HG02885 (cell line): ENCODE measurements around the gene ASAP2.

Source experiments
- ATAC-seq: cut with Tn5 transposase; IDR thresholded peaks from one replicate; pipeline ENCODE4 v1.9.1; 2021; ENCODE audit warnings: mild to moderate bottlenecking; ENCODE audit not compliant: unreplicated experiment, poor library complexity

ASAP2 gene

GRCh38 chr2:9310798-9311197 lies 104.2 kb downstream of the ASAP2 start:
- ATAC-seq, result no peak

- ATAC-seq, result no peak
These were observed 104.9 kb downstream of the ASAP2 start for GRCh38 chr2:9311488-9311887.

- ATAC-seq, result no peak
These were observed 106.0 kb downstream of the ASAP2 start for GRCh38 chr2:9312591-9312990.

- ATAC-seq, result no peak
These were observed 106.8 kb downstream of the ASAP2 start for GRCh38 chr2:9313443-9313842.

- no peak for ATAC-seq
These were observed 108.8 kb downstream of the ASAP2 start for GRCh38 chr2:9315280-9315847.

- ATAC-seq, result no peak
These were observed 110.9 kb downstream of the ASAP2 start for GRCh38 chr2:9317559-9317958.

- ATAC-seq, result no peak
These were observed 112.1 kb downstream of the ASAP2 start for GRCh38 chr2:9318461-9319337.

- no peak for ATAC-seq
These were observed 112.7 kb downstream of the ASAP2 start for GRCh38 chr2:9319338-9319715.

- ATAC-seq, result no peak
These were observed 116.0 kb downstream of the ASAP2 start for GRCh38 chr2:9322576-9322975.

GRCh38 chr2:9325428-9325827 lies 118.8 kb downstream of the ASAP2 start:
- ATAC-seq, result no peak

- no peak for ATAC-seq
These were observed 120.4 kb downstream of the ASAP2 start for GRCh38 chr2:9326975-9327374.

- no peak for ATAC-seq
These were observed 121.3 kb downstream of the ASAP2 start for GRCh38 chr2:9327873-9328352.

GRCh38 chr2:9328931-9329330 lies 122.3 kb downstream of the ASAP2 start:
- no peak for ATAC-seq

DNA sequence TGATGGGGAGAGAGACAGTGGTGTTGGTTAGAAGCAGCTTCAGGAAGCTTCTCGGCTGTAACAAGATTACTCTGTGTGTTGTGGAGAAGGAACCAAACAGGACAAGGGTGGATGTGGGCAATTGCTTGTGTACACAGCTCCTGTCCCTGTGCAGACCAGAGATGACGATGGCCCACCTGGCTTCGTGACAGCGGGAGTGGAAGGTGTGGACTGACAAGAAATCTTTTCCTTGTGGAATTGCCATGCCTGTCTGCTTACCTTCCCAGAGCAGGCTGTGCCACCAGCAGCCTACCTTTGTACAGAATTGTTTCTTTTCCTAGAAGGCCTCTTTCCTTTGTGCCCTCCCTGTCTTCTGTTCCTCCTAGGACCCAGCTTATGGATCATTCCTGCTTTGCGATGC lies 122.9 kb downstream of the ASAP2 start:
- ATAC-seq, result no peak

- ATAC-seq, result no peak
These were observed 124.1 kb downstream of the ASAP2 start for GRCh38 chr2:9330612-9331270.

- no peak for ATAC-seq
These were observed 125.1 kb downstream of the ASAP2 start for GRCh38 chr2:9331704-9332103.

DNA sequence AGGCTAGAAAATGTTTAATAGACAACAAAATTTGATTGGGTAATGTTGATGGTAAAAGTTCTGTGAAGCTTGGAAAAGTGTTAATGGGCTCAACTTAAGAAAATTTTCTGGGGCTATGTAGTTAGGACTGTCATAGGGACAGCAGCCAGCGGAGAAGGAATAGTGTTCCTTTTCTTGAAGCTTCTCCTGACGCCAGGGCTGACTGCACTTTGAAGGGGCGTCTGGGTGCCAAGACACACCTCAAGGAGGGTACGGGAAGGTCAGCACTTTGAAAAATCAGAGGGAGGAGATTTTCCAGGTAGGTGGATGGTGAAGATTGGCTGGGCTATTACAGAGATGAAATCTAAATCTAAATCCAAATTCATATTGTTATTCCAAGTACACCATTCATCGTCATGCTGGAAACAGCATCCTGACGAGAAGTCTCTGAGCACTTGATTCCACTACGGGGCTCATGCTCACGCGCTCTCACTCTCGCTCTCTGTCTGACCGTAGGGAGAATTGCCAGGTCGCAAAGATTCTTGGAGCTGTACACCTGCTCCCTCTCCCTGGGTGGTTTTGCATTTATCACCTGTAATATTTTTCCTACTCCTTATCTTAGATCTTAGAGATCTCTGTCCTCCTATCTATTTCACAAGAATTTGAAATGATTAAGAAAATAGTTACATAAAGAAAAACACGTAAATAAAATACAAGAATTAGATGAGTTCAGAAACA lies 125.7 kb downstream of the ASAP2 start:
- no peak for ATAC-seq

DNA sequence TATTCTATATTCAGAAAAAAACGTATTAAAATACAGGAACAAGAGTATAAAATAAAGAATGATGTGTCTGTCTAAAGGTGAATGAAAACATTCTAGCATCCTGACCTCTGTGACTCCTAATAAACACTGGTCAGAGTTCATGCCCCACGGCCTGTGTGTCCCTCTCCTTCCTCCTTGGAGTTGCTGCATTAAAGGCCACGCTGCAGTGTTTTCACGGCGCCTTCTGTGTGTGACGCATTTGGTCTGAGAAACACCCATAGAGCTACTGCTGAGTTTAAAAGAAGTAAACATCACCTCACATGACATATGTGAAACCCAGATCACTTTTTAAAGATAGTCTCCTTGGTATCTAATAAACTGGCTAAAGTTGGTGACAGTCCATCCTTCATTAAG lies 126.2 kb downstream of the ASAP2 start:
- ATAC-seq, result no peak

- ATAC-seq, result no peak
These were observed 127.1 kb downstream of the ASAP2 start for GRCh38 chr2:9333591-9334171.

DNA sequence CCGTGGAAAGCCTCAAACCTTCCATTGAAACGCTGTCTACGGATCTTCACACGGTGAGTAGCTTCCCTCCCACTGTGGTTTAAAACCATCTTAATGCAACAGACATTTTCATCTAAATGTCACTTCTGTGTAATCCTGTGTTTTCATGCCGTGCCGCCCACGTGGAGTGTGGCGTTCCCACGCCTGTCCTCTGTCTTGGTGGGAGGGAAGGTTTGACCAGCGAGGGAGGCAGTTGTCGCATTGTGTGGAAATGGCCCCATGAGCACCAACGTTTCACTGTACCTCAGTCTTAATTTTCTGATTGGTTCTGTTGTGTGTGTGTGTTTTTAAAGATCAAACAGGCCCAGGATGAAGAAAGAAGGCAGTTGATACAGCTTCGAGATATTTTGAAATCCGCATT lies 128.1 kb downstream of the ASAP2 start:
- ATAC-seq, result no peak
